B cell (primary cell): ENCODE measurements around the gene CIAO2B.

Experiments
- CTCF ChIP-seq: fragments of 200-600 bp; IDR thresholded peaks from one replicate; pipeline ENCODE4 v1.8.0; 2022; ENCODE audit warnings: antibody characterized with exemption, mild to moderate bottlenecking
- EZH2 ChIP-seq: IDR thresholded peaks from 2 replicates; pipeline ENCODE4 v1.6.1; 2012; ENCODE audit warnings: borderline replicate concordance, low read depth, mild to moderate bottlenecking, moderate library complexity, low read length; ENCODE audit not compliant: insufficient read depth, poor library complexity, severe bottlenecking

- no peak for TF ChIP-seq CTCF
- no peak for TF ChIP-seq EZH2
Measured at GRCh38 chr16:66894055-66894454, 40.1 kb downstream of the CIAO2B start.
